OCI-LY7 (cell line): ENCODE measurements around the gene KCTD21. TPM values are rescaled to one million over a fixed set of nuclear protein-coding genes. Genes with fewer than 3 reads are reported as not detected.

Source experiments
- BruUV-seq: library from RNA; stranded (reverse); fragments of 400-500 nt; replicated peaks from 2 replicates; lab custom pipeline; 2021; lab: Mats Ljungman, UMichigan
- CTCF ChIA-PET: fragments of 300-600 bp; sonication (Branson Sonifier 250); formaldehyde crosslinking; loops from one replicate; lab custom pipeline; 2022; ENCODE audit warnings: antibody characterized with exemption; ENCODE audit not compliant: unreplicated experiment; lab: Charles Lee
- POLR2A ChIA-PET: fragments of 300-600 bp; sonication (Branson Sonifier 250); formaldehyde crosslinking; loops from one replicate; lab custom pipeline; 2022; ENCODE audit warnings: antibody characterized with exemption; lab: Charles Lee
- DNase-seq: peaks from one replicate; pipeline ENCODE4 v3.0.0-alpha.2; 2015; ENCODE audit warnings: low spot score
- H2AFZ ChIP-seq: fragments of 200-600 bp; sonication (generic), shearing (Covaris generic); 2 replicates; pipeline ENCODE4 v1.6.1; 2014; ENCODE audit warnings: mild to moderate bottlenecking, antibody characterized with exemption, low read length, moderate library complexity
- H3K27ac ChIP-seq: fragments of 200-600 bp; sonication (generic); 2 replicates; pipeline ENCODE4 v1.5.1; 2014; ENCODE audit warnings: mixed run types, low read depth, mild to moderate bottlenecking, moderate library complexity, low read length, inconsistent platforms; ENCODE audit not compliant: poor library complexity, severe bottlenecking
- H3K36me3 ChIP-seq: fragments of 200-600 bp; sonication (generic); 2 replicates; pipeline ENCODE4 v1.6.1; 2014; ENCODE audit warnings: mild to moderate bottlenecking, antibody characterized with exemption, low read length, moderate library complexity, mixed read lengths; ENCODE audit not compliant: insufficient read depth
- H3K4me1 ChIP-seq: fragments of 200-600 bp; sonication (generic); 2 replicates; pipeline ENCODE4 v1.5.1; 2014; ENCODE audit warnings: mild to moderate bottlenecking, low read length; ENCODE audit not compliant: insufficient read depth, poor library complexity, severe bottlenecking
- H3K4me2 ChIP-seq: fragments of 200-600 bp; sonication (generic); 2 replicates; pipeline ENCODE4 v1.6.1; 2014; ENCODE audit warnings: mild to moderate bottlenecking, low read length
- H3K4me3 ChIP-seq: fragments of 200-600 bp; sonication (generic); 2 replicates; pipeline ENCODE4 v1.5.1; 2014; ENCODE audit warnings: mild to moderate bottlenecking, low read depth, low read length; ENCODE audit not compliant: poor library complexity, severe bottlenecking
- H3K79me2 ChIP-seq: fragments of 200-600 bp; sonication (generic); 2 replicates; pipeline ENCODE4 v1.6.1; 2016; ENCODE audit warnings: low read depth, mild to moderate bottlenecking, low read length, moderate library complexity, mixed read lengths; ENCODE audit not compliant: insufficient read depth
- H3K9me2 ChIP-seq: fragments of 200-600 bp; sonication (generic); 2 replicates; pipeline ENCODE4 v1.6.1; 2016; ENCODE audit warnings: mild to moderate bottlenecking, low read length, mixed read lengths; ENCODE audit not compliant: insufficient read depth
- H3K9me3 ChIP-seq: fragments of 200-600 bp; sonication (generic); 2 replicates; pipeline ENCODE4 v1.6.1; 2014; ENCODE audit warnings: mild to moderate bottlenecking, mixed run types, low read length, mixed read lengths
- H4K20me1 ChIP-seq: fragments of 200-600 bp; sonication (generic); 2 replicates; pipeline ENCODE4 v1.6.1; 2014; ENCODE audit warnings: mild to moderate bottlenecking, antibody characterized with exemption, low read length, moderate library complexity, mixed read lengths; ENCODE audit not compliant: insufficient read depth
- CTCF ChIP-seq: fragments of 200-600 bp; sonication (generic); conservative IDR thresholded peaks from 2 replicates; pipeline ENCODE4 v1.5.1; 2014; ENCODE audit warnings: mild to moderate bottlenecking, antibody characterized with exemption, low read length, moderate library complexity, mixed read lengths
- EZH2phosphoT487 ChIP-seq: fragments of 200-600 bp; sonication (generic); IDR thresholded peaks from 2 replicates; pipeline ENCODE4 v1.6.1; 2018; ENCODE audit warnings: low read depth, borderline replicate concordance, mild to moderate bottlenecking, mixed run types, antibody characterized with exemption, low read length, moderate library complexity, mixed read lengths
- intact Hi-C: fragments of 100-400 bp; cut with micrococcal nuclease; formaldehyde crosslinking; loops from one replicate; pipeline ENCODE4 v1.10.0; 2022; ENCODE audit not compliant: unreplicated experiment
- total RNA-seq, 2 experiments: library from RNA; depleted of rRNA in 1 of 2; stranded (reverse); fragments of >200 nt in 1 of 2; shearing (Covaris generic) in 1 of 2; gene quantifications; 2 replicates each; pipeline ENCODE4 v1.2.3, GENCODE V29; 2014 to 2022

The KCTD21 gene
- total RNA-seq, 2 experiments from 2014 or later: 1.5 to 2.5 TPM

- Histone ChIP-seq H3K36me3 (no peaks in the 10 kb centered on the region), H2AFZ (no peak overlapping the region), H3K9me2 (no peaks in the 10 kb centered on the region), H3K4me2 (no peak overlapping the region), H4K20me1 (no peaks in the 10 kb centered on the region), H3K9me3 (no peaks in the 10 kb centered on the region), H3K4me3 (no peak overlapping the region), H3K79me2 (no peaks in the 10 kb centered on the region), H3K27ac (no peak overlapping the region), H3K4me1 (no peaks in the 10 kb centered on the region)
- BruUV-seq: no TSS peak
- no peak for TF ChIP-seq EZH2phosphoT487
- no peak for TF ChIP-seq CTCF
- intact Hi-C loops: no loop called here
- POLR2A ChIA-PET: no interaction called here
- CTCF ChIA-PET: no interaction called here
- no peak for DNase-seq
Measured at GRCh38 chr11:78214331-78215194, 26.1 kb upstream of the KCTD21 start.

DNA sequence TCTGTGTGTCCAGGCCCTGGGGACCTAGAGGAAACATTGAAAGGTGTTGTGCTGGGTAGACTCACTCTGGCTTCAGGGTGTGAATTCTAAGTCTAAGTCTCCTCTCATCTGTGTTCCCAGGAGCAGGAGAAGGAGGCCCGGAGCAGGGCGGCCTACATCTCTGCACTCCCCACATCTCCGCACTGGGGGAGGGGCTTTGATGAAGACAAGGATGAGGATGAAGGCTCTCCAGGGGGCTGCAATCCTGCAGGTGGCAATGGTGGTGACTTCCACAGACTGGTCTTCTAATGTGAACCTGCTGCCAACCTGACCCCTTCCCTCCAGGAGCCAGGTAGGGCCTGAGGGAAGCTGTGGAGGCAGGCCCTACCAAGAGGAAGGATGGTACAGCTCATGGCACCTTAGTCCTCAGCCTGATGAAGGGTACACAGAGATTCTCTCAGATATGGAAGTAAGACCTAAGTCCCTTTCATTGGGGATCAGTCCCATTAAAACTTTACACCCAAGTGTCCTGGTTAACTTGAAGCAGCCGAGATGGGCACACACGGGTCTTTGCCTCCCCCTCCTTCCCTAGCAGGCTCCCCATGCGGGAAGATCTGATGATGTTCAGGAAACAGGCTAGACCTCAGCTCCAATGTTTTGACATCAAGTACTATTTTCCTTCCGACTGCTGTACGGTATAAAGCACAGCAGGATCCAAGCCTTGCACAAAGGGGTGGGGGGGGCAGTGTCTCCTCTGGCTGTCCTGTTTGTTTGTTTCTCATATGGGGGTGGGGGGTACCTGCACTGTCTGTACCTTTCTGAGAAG, 25.3 kb upstream of the KCTD21 start:
- Histone ChIP-seq H3K9me3 (no peaks in the 10 kb centered on the region), H3K4me1 (no peaks in the 10 kb centered on the region), H4K20me1 (no peaks in the 10 kb centered on the region), H3K36me3 (no peaks in the 10 kb centered on the region), H3K4me3 (no peak overlapping the region), H3K9me2 (no peaks in the 10 kb centered on the region), H3K4me2 (no peak overlapping the region), H3K27ac (no peak overlapping the region), H3K79me2 (no peaks in the 10 kb centered on the region), H2AFZ (no peak overlapping the region)
- ChIA-PET CTCF (no interaction called here), POLR2A (no interaction called here)
- DNase-seq: no peak
- TF ChIP-seq CTCF (no peak), EZH2phosphoT487 (no peak)
- intact Hi-C loops: no loop called here
- no TSS peak for BruUV-seq
